OCI-LY1 (cell line): ENCODE data around the gene CBFA2T2.

Experiments used
- CTCF ChIP-seq: fragments of 200-600 bp; sonication (generic), shearing (Covaris generic); IDR thresholded peaks from 2 replicates; pipeline ENCODE4 v1.5.1; 2017; ENCODE audit warnings: mild to moderate bottlenecking, antibody characterized with exemption, low read length, moderate library complexity, mixed read lengths
- EZH2 ChIP-seq: fragments of 200-600 bp; sonication (generic), shearing (Covaris generic); IDR thresholded peaks from 2 replicates; pipeline ENCODE4 v1.8.0; 2017; ENCODE audit warnings: borderline replicate concordance, mixed run types, mild to moderate bottlenecking, antibody characterized with exemption, low read length, moderate library complexity, mixed read lengths

- TF ChIP-seq CTCF (no peak), EZH2 (no peak)
These were observed 116.3 kb downstream of the CBFA2T2 start for GRCh38 chr20:33606118-33606771.
